GDM1 (cell line): ENCODE results near the gene NOTUM.
"Not testable (repeated sequence)": the region's sequence is repeated elsewhere in the genome, so short reads cannot be mapped to it uniquely, and the experiment has no call there.

ENCODE experiments used
- DNase-seq: peaks from one replicate; lab custom pipeline; 2025; lab: John Stamatoyannopoulos, UW

The NOTUM gene

GRCh38 chr17:81923302-81924260 is 37.4 kb downstream of the NOTUM start:
- DNase-seq = peak; percentile 80

GRCh38 chr17:81922566-81923301 is 38.3 kb downstream of the NOTUM start:
- DNase-seq = no peak

GRCh38 chr17:81921996-81922565 is 38.9 kb downstream of the NOTUM start:
- no peak for DNase-seq

GRCh38 chr17:81921537-81921862 is 39.5 kb downstream of the NOTUM start:
- no peak for DNase-seq

- DNase-seq = no peak
Measured at GRCh38 chr17:81920612-81921536, 40.1 kb downstream of the NOTUM start.

- peak; percentile 20 for DNase-seq
Measured at GRCh38 chr17:81918832-81919545, 42.0 kb downstream of the NOTUM start.

- not testable (repeated sequence) for DNase-seq
Measured at GRCh38 chr17:81918333-81918669, 42.7 kb downstream of the NOTUM start.

GRCh38 chr17:81917565-81918332 is 43.2 kb downstream of the NOTUM start, which contains the start of gene SIRT7:
Gene SIRT7, minus strand, starts transcription at chr17:81918176. Its CDS starts 45 bp downstream, at chr17:81918131.
- DNase-seq = peak; percentile 68

GRCh38 chr17:81916234-81917001 is 44.6 kb downstream of the NOTUM start:
- no peak for DNase-seq

- no peak for DNase-seq
Measured at GRCh38 chr17:81915331-81915730, 45.7 kb downstream of the NOTUM start.

- no peak for DNase-seq
Measured at GRCh38 chr17:81914103-81914850, 46.7 kb downstream of the NOTUM start.

- DNase-seq = no peak
Measured at GRCh38 chr17:81913394-81914102, 47.4 kb downstream of the NOTUM start.

- no peak for DNase-seq
Measured at GRCh38 chr17:81912441-81913309, 48.3 kb downstream of the NOTUM start.

GRCh38 chr17:81911969-81912368 is 49.0 kb downstream of the NOTUM start:
- no peak for DNase-seq

GRCh38 chr17:81911277-81911961 is 49.6 kb downstream of the NOTUM start, which contains the start of gene PCYT2:
Gene PCYT2, minus strand, starts transcription at chr17:81911399. Its CDS starts 44 bp downstream, at chr17:81911355.
- peak; percentile 72 for DNase-seq

- no peak for DNase-seq
Measured at GRCh38 chr17:81910840-81911276, 50.1 kb downstream of the NOTUM start.
